GM19193 (cell line): Measurements from ENCODE around the gene PRICKLE4.

Experiments
- POLR2A ChIP-seq: IDR thresholded peaks from 4 replicates; pipeline ENCODE4 v1.6.1; 2011; ENCODE audit not compliant: insufficient read depth, insufficient read length; ENCODE audit errors: extremely low read depth

The PRICKLE4 gene

DNA sequence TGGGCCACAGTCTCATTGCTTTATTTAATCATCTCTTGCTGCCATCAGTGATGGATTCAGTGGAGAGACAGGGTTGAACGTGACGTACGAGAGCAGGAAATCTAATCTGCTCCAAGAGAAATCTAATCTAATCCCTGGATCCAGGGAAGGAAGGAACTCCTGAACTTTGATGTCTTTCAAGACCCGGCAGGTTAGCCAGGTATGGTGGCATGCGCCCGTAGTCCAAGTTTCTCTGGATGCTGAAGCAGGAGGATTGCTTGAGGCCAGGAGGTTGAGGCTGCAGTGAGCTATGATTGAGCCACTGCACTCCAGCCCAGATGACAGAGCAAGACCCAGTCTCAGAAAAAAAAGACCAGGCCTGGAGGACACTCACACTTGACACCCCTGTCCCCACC is 21.9 kb upstream of the PRICKLE4 start:
- TF ChIP-seq POLR2A, result no peak

- TF ChIP-seq POLR2A, result no peak
Measured at GRCh38 chr6:41759106-41759904, 21.3 kb upstream of the PRICKLE4 start.

- no peak for TF ChIP-seq POLR2A
Measured at GRCh38 chr6:41759905-41760579, 20.5 kb upstream of the PRICKLE4 start.

- no peak for TF ChIP-seq POLR2A
Measured at GRCh38 chr6:41763470-41763869, 17.1 kb upstream of the PRICKLE4 start.

GRCh38 chr6:41767112-41767833 is 13.3 kb upstream of the PRICKLE4 start:
- TF ChIP-seq POLR2A, result no peak

GRCh38 chr6:41768545-41769308 is 11.9 kb upstream of the PRICKLE4 start:
- TF ChIP-seq POLR2A, result no peak

DNA sequence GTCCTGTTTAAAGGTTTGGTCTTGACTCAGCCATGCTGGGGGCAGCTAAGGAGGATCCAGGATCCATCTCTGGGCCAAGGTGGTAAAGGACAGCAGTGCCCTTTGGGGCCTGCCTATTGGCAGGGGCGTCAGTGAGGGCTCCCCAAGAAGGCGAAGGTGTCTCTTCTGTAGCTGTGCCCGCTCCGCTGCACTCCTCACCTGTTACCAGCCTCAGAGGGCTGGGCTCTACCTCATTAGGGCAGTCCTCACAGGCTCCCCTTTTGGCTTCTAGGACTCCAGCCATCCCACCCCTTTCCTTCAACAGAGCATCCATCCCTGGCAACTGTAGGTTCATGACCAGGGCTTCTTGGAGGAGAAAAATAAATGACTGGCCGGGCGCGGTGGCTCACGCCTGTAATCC is 11.2 kb upstream of the PRICKLE4 start:
- no peak for TF ChIP-seq POLR2A

- TF ChIP-seq POLR2A, result no peak
Measured at GRCh38 chr6:41770381-41771057, 10.1 kb upstream of the PRICKLE4 start.

DNA sequence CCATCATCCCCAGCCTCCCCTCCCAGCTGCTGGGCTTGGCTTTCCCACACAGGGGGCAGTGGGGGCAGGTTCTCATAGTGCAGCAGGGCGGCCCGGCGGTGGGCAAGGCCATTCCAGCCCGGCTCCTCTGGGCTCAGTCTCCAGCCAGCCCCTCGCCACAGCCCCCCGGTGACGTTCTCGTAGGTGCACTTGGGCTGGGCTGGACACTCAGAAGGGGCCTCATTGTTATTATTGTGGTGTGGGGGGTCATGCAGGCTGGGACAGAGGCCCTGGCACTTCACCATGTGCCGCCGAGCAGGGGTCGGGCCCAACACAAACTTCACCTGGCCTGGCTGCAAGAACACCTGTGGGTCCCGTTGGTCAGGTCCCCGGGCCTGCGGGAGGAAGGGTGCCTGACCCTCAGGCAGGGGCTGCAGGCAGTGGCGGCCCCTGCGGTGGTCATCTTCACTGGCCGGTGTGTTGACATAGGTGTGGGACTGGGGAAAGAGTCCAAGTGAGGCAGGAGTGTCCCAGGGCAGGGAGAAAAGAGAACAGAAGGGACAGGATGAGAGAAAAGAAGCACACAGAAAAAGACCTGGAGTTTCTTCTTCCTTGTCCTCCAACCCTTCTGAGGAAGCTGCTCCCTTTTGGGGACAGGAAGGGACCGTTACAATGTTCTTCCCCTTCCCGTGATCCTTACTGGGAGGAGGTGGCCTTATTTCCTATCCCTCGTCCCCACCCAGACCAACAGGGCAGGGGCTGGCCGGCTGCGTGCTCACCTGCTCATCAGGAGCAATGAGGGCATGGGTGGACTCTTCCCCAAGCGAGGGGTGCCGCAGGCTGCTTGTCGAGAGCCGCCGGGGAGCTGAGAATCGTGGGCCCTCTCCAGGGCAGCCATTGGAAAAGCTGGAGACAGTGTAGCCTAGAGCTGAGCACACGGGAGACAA is 9.3 kb upstream of the PRICKLE4 start:
- no peak for TF ChIP-seq POLR2A

DNA sequence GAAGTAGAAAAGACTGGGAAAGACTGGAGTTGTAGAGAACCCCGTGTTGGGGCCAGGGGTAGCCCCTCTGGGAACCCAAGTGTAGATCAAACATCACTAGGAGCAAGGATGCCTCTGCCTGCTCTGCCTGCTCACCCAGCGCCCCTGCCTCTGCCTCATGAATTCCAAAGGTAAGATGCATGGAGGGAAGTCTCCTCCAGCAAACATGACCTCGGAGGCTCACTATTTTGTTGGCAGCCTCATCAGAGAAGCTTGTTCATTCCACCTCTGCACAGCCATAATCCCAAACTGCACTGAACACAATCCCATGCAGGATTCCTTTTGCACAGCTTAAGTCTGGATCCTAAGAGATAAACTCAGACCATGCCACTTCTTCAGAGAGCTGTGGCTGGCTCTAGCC is 5.7 kb upstream of the PRICKLE4 start:
- TF ChIP-seq POLR2A, result no peak

DNA sequence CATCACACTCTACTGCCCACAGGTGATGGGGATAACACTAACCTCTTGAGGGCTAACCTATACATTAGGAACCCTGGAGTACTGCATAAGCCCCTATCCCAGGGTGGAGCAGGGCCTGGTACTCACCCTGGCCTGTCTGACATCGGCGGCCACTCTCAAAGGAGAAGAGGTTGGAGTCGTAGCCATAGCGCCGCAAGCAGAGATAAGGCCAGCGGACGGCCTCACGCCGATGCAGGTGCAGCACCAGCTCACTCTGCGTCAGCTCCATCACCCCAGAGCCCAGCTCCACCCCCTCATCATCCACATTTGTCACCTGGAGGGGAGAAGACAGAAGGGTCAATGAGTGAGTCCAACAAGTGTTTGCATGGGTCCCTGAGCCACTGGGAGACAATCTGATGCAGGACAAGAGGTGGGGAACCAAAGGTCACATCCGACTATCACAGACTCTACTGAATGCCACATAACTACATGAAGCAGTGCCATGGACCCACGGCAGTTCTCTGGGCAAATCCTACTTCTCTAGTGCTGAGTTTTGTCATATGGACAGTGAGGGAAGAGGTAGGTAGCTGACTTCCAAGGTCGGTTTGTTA is 5.2 kb upstream of the PRICKLE4 start:
- TF ChIP-seq POLR2A, result no peak

GRCh38 chr6:41777551-41778285 is 2.9 kb upstream of the PRICKLE4 start:
- TF ChIP-seq POLR2A, result no peak
